ENCODE data around the gene ZMYND19.
"Not testable (repeated sequence)": the region's sequence is repeated elsewhere in the genome, so short reads cannot be mapped to it uniquely, and the experiment has no call there.

The ZMYND19 gene

GRCh38 chr9:137613738-137614523, 23.6 kb upstream of the ZMYND19 start:
- DNase-seq: no peak

GRCh38 chr9:137613259-137613658, 22.9 kb upstream of the ZMYND19 start:
- DNase-seq: no peak

GRCh38 chr9:137612741-137613142, 22.4 kb upstream of the ZMYND19 start:
- no peak for DNase-seq

DNA sequence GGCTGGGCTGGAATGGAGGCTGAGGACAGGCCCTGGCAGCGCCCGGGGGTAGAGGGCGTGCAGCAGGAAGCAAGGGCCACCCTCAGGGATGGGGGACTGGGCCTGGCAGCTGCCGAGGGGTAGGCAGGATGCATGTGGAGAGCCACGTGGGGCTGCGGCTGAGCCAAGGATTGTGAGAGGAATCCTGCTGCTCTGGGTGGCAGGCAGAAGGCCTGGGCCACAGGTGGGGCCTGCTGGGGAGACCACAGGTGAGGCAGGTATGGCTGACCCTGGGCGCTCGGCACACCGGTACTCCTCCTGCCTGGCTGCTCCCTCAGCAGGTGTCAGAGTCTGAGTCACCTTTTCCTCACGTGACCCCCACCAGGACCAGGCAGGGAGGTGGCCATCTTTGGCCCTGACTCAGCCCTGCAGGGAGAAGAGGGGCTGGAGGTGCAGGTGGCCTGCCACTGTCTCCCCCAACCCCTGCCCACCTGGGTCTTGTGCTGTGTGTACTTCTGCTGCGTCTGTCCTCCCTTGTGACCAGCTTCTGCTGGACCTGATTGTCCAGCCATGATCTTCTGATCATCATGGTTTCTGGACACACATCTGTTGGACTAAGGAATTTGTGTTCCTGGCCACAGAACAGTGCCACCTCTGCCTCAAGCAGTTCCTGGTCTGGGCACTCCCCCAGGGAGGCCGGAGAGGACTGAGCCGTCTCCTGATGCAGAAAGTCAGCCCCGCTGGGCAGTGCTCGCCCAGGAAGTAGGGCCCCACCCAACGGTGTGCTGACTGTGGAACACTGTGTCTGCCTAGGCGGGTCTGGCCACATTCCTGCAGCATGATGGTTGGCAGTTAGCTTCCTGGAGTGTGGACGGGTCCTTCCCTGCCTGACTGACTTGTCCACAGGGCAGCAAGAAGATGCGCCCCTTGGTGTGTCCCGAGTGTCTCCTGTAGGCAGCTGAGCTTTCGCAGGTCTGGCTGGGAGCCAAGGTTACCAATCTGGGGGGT, 21.6 kb upstream of the ZMYND19 start:
- peak; percentile 54 for DNase-seq

- DNase-seq: no peak
Observed at GRCh38 chr9:137610944-137611343, 20.6 kb upstream of the ZMYND19 start.

- DNase-seq: no peak
Observed at GRCh38 chr9:137607141-137607857, 17.0 kb upstream of the ZMYND19 start.

- no peak for DNase-seq
Observed at GRCh38 chr9:137606734-137607138, 16.4 kb upstream of the ZMYND19 start.

- no peak for DNase-seq
Observed at GRCh38 chr9:137606005-137606621, 15.8 kb upstream of the ZMYND19 start.

GRCh38 chr9:137605121-137606004, 15.1 kb upstream of the ZMYND19 start, which contains the start of gene ARRDC1:
TSS of gene ARRDC1 (plus strand) at chr9:137605686. CDS start at chr9:137605718, 32 bp downstream.
- peak; percentile 92 for DNase-seq

- DNase-seq: no peak
Observed at GRCh38 chr9:137604345-137605086, 14.2 kb upstream of the ZMYND19 start.

- no peak for DNase-seq
Observed at GRCh38 chr9:137603879-137604278, 13.6 kb upstream of the ZMYND19 start.

DNA sequence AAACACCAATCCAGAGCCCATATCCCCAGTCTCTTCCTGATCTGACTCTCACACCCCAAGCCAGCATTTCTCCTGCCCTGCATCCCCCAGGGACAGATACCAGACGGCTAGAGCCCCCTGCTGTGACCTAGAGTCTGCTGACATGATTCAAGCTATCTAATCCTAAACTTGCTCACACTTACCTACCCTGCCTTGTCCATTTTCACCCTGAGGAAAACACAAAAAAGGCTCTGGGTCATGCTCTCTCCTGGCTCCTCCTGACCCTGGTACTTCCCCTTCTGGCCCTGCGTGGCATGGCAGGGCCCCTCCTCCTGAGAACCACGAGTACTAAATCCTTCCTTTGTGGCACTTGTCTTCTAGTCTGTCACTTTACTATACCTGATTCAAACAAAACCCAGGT, 12.3 kb upstream of the ZMYND19 start:
- no peak for DNase-seq

- no peak for DNase-seq
Observed at GRCh38 chr9:137598943-137599342, 8.6 kb upstream of the ZMYND19 start.

DNA sequence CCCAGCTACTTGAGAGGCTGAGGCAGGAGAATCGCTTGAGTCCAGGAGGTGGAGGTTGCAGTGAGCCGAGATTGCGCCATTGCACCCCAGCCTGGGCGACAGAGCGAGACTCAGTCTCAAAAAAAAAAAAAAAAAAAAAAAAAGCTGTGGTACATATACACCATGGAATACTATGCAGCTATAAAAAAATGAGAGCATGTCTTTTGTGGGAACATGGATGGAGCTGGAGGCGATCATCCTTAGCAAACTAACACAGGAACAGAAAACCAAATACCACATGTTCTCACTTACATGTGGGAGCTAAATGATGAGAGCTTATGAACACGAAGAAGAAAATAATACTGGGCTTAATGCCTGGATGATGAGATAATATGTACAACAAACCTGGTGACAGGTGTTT, 6.3 kb upstream of the ZMYND19 start:
- not testable (repeated sequence) for DNase-seq

DNA sequence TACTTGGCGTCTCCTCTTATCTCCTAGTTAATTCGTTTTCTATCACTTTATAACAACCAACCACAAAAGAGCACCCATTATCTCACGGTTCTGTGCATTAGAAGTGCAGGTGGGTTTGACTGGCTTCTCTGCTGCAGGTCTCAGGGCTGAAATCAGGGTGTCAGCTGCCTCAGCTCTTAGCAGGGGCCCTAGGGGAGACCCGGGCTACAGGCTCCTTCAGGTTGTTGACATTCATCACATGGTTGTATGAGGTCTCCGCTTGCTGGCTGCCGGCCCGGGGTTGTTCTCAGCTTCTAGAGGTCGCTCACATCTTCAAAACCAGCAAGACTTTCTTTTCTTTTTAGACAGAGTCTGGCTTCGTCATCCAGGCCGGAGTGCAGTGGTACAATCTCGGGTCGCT, 2.9 kb upstream of the ZMYND19 start:
- DNase-seq: no peak

GRCh38 chr9:137592767-137593166, 2.5 kb upstream of the ZMYND19 start:
- DNase-seq: no peak

DNA sequence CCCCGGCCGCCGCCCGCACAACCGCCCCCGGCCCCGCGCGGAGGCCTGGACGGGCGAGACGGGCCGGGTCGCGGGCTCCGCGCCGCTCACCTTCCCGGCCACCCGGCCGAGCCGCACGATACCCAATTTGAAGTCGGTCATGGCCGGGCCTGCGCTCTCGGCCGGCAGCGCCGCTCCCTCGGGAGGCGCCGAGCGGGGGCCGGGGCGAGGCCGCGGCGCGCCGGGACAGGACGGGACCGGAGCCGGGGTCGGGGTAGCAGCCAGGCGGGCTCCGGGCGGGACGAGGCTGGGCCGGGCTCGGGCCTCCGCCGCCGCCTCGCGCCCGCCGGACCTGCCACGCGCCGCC, 216 bp downstream of the ZMYND19 start:
- no peak for DNase-seq

DNA sequence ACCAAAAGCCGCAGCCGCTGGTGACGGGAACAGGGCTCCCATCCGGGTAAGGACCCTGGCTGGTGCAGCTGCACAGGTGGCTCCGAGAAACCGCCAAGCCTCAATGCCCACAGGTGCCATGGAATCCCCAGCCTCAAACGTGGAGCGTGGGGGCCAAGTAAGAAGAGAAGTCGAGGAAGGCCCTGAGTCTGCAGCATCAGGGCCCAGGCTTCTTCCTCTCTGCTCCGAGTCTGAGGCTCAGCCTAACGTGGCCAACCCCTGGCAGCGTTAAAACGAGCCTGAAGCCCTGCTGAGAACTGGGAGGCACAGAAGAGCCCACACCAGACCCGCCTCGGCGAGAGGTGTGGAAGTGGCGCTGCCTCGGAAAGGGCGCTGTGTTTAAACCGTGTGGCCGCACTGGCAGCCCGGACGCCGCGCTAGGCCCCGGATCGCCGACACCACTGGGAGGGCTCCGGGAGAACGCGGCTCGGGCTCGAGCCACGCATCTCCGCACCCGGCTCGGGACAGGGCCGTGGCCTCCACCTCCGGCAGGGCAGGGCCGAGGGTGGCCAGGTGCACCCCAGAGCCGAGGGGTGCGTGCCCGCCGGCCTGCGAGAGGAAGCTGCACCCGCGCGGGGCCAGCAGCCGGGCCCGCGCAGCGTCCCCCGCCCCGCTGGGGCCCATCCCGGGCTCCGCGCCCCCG, 730 bp downstream of the ZMYND19 start:
- DNase-seq: no peak

- DNase-seq: no peak
Observed at GRCh38 chr9:137588891-137589290, 1.4 kb downstream of the ZMYND19 start.

DNA sequence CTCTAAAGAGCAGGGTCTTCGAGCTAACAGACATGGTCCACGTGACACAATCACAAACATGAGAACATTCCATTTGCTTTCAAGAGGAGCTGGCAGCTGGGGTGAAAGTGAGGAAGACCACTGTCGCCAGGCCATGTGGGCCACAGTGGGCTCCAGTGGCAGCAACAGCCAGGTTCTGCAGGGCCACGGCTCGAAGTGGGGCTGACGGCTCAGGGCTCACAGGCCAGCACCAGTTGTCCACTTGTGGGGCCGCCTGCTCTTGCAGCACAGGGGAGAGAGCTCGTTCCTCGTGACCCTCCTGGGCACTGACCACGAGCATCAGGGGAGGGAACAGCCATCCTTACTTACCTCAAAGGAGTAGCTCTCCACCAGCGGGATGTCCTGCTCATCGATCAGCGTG, 2.0 kb downstream of the ZMYND19 start:
- DNase-seq: no peak

Measured in activated naive CD4-positive, alpha-beta T cell treated with Interleukin-2 at 50 U/mL for 16 hours (primary cell).